ENCODE data around the gene GOPC.

The GOPC gene

GRCh38 chr6:117595099-117595923 lies 7.0 kb downstream of the GOPC start:
- no peak overlapping the region for H3K4me3 ChIP-seq (ENCODE audit: low read depth, low read length)
- no peak for DNase-seq (ENCODE audit: low read depth)
- TF ChIP-seq, protein P1, sequence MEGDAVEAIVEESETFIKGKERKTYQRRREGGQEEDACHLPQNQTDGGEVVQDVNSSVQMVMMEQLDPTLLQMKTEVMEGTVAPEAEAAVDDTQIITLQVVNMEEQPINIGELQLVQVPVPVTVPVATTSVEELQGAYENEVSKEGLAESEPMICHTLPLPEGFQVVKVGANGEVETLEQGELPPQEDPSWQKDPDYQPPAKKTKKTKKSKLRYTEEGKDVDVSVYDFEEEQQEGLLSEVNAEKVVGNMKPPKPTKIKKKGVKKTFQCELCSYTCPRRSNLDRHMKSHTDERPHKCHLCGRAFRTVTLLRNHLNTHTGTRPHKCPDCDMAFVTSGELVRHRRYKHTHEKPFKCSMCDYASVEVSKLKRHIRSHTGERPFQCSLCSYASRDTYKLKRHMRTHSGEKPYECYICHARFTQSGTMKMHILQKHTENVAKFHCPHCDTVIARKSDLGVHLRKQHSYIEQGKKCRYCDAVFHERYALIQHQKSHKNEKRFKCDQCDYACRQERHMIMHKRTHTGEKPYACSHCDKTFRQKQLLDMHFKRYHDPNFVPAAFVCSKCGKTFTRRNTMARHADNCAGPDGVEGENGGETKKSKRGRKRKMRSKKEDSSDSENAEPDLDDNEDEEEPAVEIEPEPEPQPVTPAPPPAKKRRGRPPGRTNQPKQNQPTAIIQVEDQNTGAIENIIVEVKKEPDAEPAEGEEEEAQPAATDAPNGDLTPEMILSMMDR (IDR thresholded peaks at IDR 0.05; ENCODE audit: control insufficient read depth, extremely low read depth, insufficient read depth): no peak

GRCh38 chr6:117592983-117593759 lies 9.1 kb downstream of the GOPC start:
- DNase-seq (ENCODE audit: low read depth): no peak
- TF ChIP-seq, protein P1 (IDR thresholded peaks at IDR 0.05; ENCODE audit: control insufficient read depth, extremely low read depth, insufficient read depth): no peak
- H3K4me3 ChIP-seq (ENCODE audit: low read depth, low read length): no peak overlapping the region

GRCh38 chr6:117591405-117591804 lies 10.9 kb downstream of the GOPC start:
- TF ChIP-seq, protein P1 (IDR thresholded peaks at IDR 0.05; ENCODE audit: control insufficient read depth, extremely low read depth, insufficient read depth): no peak
- H3K4me3 ChIP-seq (ENCODE audit: low read depth, low read length): no peak overlapping the region
- no peak for DNase-seq (ENCODE audit: low read depth)

DNA sequence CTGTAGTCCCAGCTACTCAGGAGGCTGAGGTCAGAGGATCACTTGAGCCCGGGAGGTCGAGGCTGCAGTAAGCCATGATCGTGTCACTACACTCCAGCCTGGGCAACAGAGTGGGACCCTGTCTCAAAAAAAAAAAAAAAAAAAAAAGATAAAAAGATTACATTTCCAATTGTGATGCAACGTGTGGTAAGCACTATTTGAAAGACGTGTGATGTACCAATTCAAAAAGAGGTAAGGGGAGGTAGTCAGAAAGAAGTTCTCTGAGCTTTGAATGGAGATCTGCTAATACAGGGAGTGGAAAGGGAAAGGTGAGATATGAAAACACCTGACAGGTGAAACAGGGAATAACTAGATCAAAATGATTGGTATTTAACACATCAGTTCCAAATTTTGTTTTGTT lies 11.9 kb downstream of the GOPC start:
- no peak for DNase-seq (ENCODE audit: low read depth)
- H3K4me3 ChIP-seq (ENCODE audit: low read depth, low read length): no peak overlapping the region
- TF ChIP-seq, protein P1 (IDR thresholded peaks at IDR 0.05; ENCODE audit: control insufficient read depth, extremely low read depth, insufficient read depth): no peak

- DNase-seq (ENCODE audit: low read depth): no peak
- TF ChIP-seq, protein P1 (IDR thresholded peaks at IDR 0.05; ENCODE audit: control insufficient read depth, extremely low read depth, insufficient read depth): no peak
- H3K4me3 ChIP-seq (ENCODE audit: low read depth, low read length): no peak overlapping the region
These were observed 16.7 kb downstream of the GOPC start for GRCh38 chr6:117585647-117586046.

DNA sequence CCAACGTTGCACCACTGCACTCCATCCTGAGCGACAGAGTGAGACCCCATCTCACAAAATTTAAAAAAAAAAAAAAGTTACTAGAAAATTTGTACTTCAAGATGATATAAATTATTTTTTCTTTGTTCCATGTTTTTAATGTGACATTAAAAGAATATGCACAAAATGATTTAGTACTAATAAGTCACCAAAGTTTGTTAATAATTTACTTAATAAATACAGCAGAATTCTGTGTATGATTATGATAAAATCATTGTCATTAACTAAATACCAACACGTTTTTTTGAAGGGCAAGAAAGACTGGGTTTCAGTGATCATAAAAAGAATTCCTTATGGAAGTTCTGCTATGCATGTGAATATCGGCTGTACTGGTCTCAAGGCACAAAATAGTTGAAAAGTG lies 28.1 kb downstream of the GOPC start:
- no peak for DNase-seq (ENCODE audit: low read depth)
- no peak overlapping the region for H3K4me3 ChIP-seq (ENCODE audit: low read depth, low read length)
- TF ChIP-seq, protein P1 (IDR thresholded peaks at IDR 0.05; ENCODE audit: control insufficient read depth, extremely low read depth, insufficient read depth): no peak
